ENCODE measurements around the gene PLCL1. TPM values are rescaled to one million over a fixed set of nuclear protein-coding genes. Genes with fewer than 3 reads are reported as not detected.

PLCL1 gene
- polyA plus RNA-seq (ENCODE audit: insufficient read length in 3 of 3) = 10 to 100 TPM; 17.8 to 20.9 (median 19.4) TPM

GRCh38 chr2:197804049-197804757, at the start of gene PLCL1:
TSS of gene PLCL1 (plus strand) at chr2:197804593.
- DNase-seq (ENCODE audit: low read depth in 3 of 3, low spot score in 2 of 3) = peak in 2 of 3 donors; percentile 65 to 76

- no peak for DNase-seq (ENCODE audit: low read depth in 3 of 3, low spot score in 2 of 3)
Observed at GRCh38 chr2:197759013-197759412, 45.4 kb upstream of the PLCL1 start.

DNA sequence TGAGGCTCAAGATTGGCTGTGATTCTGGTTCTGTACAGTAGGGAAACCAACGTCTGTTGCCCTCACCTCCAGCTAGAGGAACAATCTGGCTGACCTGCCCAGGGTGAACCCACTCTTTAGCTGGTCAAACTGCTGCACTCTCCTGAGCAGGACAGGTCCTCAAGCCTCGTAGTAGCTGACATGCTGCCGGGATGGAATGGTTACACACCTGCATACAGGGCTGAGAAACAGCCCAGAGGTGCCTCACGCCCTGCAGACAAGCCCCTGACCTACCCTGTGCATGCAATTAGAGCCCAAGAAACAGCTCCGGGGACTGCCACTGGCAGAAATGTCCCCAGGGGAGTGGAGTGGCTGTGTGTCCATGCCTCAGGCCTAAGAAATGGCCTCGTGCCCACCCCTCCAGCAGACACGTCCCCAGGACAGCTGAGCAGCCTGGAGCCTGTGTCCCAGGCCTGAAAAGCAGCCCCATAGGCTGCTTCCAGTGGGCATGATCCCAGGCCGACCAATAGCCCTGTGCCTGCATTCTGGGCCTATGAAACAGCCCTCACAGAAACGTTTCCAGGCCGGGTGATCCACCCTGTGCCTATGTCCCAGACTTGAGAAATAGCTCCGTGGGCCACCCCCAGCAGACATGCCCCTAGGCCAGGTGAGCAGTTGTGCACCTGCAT, 44.6 kb upstream of the PLCL1 start:
- no peak for DNase-seq (ENCODE audit: low read depth in 3 of 3, low spot score in 2 of 3)

GRCh38 chr2:197760293-197760657, 44.1 kb upstream of the PLCL1 start:
- DNase-seq (ENCODE audit: low read depth in 3 of 3, low spot score in 2 of 3) = no peak

DNA sequence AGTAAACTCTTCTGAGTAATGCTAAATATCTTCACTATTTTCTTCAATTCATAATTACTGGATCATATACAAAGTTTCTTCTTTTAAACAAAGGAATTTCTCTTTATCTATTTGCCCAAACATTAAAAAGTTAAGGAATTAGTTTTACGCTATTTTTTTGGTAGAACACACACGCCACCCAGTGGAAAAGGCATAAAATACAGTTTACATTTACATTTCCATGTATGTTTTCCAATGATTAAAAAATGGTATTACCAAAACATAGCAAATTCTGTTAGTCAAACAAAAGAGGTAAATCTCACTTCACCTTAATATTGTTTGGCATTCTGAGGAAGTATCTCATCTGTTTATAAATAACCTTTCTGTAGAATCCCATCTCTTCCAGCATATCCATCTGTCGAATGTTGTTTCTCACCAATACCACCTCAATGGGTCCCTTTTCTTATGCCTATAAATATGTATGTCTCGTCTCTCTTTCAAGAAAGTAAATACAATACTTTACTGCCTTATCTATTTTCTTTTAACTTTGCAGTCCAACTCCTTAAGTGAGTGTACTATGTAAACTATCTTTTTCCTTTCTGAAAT, 26.5 kb upstream of the PLCL1 start:
- peak in 1 of 3 donors; percentile 10 for DNase-seq (ENCODE audit: low read depth in 3 of 3, low spot score in 2 of 3)

GRCh38 chr2:197779261-197779660, 25.1 kb upstream of the PLCL1 start:
- DNase-seq (ENCODE audit: low read depth in 3 of 3, low spot score in 2 of 3) = no peak

GRCh38 chr2:197782126-197782525, 22.3 kb upstream of the PLCL1 start:
- DNase-seq (ENCODE audit: low read depth in 3 of 3, low spot score in 2 of 3) = no peak

GRCh38 chr2:197784956-197785941, 19.1 kb upstream of the PLCL1 start, which contains the start of gene BOLL:
TSS of gene BOLL (minus strand) at chr2:197785319. CDS start at chr2:197781850, 3,469 bp downstream.
- DNase-seq (ENCODE audit: low read depth in 3 of 3, low spot score in 2 of 3) = no peak

GRCh38 chr2:197786010-197786877, 18.1 kb upstream of the PLCL1 start:
- DNase-seq (ENCODE audit: low read depth in 3 of 3, low spot score in 2 of 3) = peak in 1 of 3 donors; percentile 13

DNA sequence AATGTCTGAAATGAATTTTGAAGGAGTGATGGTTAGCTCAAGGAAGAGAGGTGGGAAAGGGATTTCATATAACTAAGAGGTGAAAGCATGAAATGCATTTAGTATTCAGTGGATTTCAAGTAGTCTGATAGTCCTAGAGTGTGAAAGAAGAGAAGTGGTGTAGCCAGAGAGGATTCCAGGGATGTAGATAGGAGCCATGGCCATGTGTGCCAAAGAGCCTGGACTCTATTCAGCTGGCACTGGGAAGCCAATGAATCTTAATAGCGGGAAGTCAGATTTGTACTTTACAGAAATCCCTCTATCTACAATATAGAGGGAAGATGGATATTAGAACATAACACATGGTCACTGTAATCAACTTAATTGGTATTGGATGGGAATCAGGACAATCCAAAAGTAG, 10.9 kb upstream of the PLCL1 start:
- DNase-seq (ENCODE audit: low read depth in 3 of 3, low spot score in 2 of 3) = no peak

DNA sequence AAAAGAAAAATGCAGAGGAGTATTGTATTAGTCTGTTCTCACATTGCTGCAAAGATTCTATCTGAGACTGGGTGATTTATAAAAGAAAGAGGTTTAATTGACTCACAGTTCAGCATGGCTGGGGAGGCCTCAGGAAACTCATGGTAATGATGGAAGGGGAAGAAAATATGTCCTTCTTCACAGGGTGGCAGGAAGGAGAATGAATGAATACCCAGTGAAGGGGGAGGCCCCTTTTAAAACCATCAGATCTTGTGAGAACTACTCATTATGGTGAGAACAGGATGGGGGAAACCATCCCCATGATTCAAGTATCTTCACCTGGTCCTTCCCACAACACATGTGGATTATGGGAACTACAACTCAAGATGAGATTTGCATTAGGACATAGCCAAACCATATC, 9.1 kb upstream of the PLCL1 start:
- no peak for DNase-seq (ENCODE audit: low read depth in 3 of 3, low spot score in 2 of 3)

DNA sequence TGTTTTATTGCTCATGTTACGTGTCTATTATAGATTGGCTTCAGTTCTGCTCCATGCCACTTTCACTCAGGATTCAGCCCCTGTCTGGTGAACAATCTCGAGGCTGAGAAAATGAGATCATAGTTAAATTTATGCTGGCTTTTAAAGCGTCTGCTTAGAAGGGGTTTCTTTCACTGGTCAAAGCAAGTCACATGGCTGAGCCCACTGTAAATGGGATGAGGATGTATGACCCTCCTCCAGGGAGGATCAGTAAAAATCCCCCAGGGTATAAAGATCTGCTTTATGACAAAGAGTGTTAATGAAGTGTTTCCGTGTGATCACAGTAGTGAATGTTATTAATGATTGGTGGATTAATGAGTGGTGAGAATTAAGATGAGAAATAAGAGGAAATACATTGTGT, 6.2 kb upstream of the PLCL1 start:
- DNase-seq (ENCODE audit: low read depth in 3 of 3, low spot score in 2 of 3) = no peak

DNA sequence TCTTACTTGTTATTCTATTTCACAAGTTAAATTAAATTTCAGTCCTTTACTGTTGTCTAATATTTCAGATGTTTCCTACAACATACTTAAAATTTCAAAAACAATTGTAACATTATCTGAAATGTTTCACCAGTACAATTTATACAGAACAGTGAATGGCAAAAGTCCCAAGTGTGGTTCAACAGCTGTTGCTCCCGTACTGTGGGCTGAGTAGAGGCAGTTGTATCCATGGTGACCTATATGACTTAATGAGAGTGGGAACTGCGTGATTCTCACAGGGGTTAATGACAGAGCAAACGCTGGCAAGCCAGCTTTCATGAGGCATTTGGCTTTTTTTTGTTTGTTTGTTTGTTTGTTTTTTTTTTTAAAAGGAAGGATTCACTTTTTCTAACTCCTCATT, 5.3 kb upstream of the PLCL1 start:
- no peak for DNase-seq (ENCODE audit: low read depth in 3 of 3, low spot score in 2 of 3)

DNA sequence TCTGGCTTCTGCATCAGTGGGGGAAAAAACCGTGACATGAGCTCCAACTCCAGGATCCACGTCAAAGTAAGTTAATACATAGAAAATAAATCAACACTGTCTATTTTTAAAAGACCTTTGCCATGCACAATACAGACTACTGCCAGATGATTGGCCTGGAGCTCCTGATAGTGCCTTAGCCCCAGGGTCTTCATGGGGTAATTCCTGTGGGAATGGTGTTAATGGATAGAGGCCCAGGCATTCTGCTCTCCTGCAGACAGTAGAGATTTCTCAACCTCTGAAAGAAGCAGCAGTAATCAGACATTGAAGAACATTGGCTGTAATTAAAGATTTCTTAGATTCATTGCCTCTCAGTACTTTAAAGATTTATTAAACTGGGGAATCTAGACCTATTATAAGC, 4.3 kb upstream of the PLCL1 start:
- no peak for DNase-seq (ENCODE audit: low read depth in 3 of 3, low spot score in 2 of 3)

DNA sequence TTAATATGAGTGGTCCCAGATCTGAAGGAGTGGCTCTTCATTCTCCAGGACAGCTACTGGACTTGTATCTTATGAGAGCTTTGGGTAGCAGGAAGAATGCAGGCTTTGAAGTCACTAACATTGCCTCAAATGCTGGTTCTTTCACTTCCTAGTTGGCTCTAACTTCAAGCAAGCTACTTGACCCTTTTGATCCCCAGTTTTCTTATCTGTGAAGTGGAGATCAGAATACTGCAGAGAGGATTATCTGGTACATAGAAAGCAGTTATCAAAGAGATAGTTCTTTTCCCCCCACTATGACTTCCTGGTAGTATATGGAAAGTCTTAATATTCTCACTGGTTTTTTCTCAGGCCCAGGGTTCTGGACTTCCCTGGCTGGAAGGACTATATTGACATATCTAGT, 3.4 kb upstream of the PLCL1 start:
- no peak for DNase-seq (ENCODE audit: low read depth in 3 of 3, low spot score in 2 of 3)

DNA sequence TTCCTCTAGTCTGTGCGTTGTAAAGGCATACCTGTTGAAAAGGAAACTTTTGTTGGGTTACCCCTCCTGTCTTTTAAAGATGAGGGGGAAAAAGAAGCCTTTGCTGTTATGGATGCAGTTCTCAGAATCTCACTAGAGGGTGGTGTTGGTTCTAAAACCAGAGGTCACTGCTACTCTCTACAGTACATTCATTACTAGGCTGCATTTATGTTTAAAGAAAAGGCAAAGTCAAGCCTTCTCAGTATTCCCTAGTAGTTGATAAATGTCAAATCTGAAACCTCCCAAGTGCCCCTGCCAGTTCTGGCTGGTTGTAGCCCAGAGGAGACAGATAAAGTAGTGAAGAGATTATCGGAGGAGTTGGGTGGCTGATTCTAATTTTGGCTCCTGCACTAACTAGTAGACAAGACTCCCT, 1.4 kb upstream of the PLCL1 start:
- peak in 1 of 3 donors; percentile 55 for DNase-seq (ENCODE audit: low read depth in 3 of 3, low spot score in 2 of 3)

- DNase-seq (ENCODE audit: low read depth in 3 of 3, low spot score in 2 of 3) = peak in 1 of 3 donors; percentile 2
Observed at GRCh38 chr2:197804758-197805714, 643 bp downstream of the PLCL1 start.
